AG10803 (cell line): ENCODE data around the gene HSPBP1.

ENCODE experiments used
- DNase-seq: peaks from one replicate; pipeline ENCODE4 v3.0.0; 2010; ENCODE audit warnings: low read depth
- H3K4me3 ChIP-seq: 2 replicates; pipeline ENCODE4 v1.5.1; 2011; ENCODE audit warnings: mild to moderate bottlenecking, low read length, control low read depth
- CTCF ChIP-seq: conservative IDR thresholded peaks from 2 replicates; pipeline ENCODE4 v1.5.1; 2011; ENCODE audit warnings: mild to moderate bottlenecking, low read length, control low read depth, inconsistent platforms

The HSPBP1 gene

GRCh38 chr19:55297267-55297666 is 17.4 kb upstream of the HSPBP1 start:
- TF ChIP-seq CTCF: no peak
- no peak for DNase-seq
- no peak overlapping the region for H3K4me3 ChIP-seq

- H3K4me3 ChIP-seq: no peak overlapping the region
- TF ChIP-seq CTCF: no peak
- no peak for DNase-seq
Observed at GRCh38 chr19:55289117-55289796, 9.3 kb upstream of the HSPBP1 start.

- H3K4me3 ChIP-seq: no peak overlapping the region
- no peak for TF ChIP-seq CTCF
- DNase-seq: no peak
Observed at GRCh38 chr19:55287361-55288079, 7.6 kb upstream of the HSPBP1 start.

- H3K4me3 ChIP-seq: peak overlapping the region; percentile 55
- no peak for TF ChIP-seq CTCF
- DNase-seq: no peak
Observed at GRCh38 chr19:55285229-55285890, 5.5 kb upstream of the HSPBP1 start.

GRCh38 chr19:55284405-55285058 is 4.6 kb upstream of the HSPBP1 start:
- TF ChIP-seq CTCF: no peak
- H3K4me3 ChIP-seq: peak overlapping the region; percentile 55
- no peak for DNase-seq

- peak; percentile 48 for DNase-seq
- no peak for TF ChIP-seq CTCF
- H3K4me3 ChIP-seq: peak within 1 kb of the TSS; percentile 55
Observed at GRCh38 chr19:55283548-55284377, 3.9 kb upstream of the HSPBP1 start, which contains the start of gene BRSK1. Gene BRSK1 (plus strand): TSS chr19:55283997. CDS start chr19:55284443, 446 bp downstream.
